Small intestine (tissue), 7 donors: Measurements from ENCODE around the gene TCOF1. TPM values are rescaled to one million over a fixed set of nuclear protein-coding genes. Genes with fewer than 3 reads are reported as not detected.

ENCODE experiments used
- DNase-seq, 2 donors: peaks; one replicate each; pipeline versions ENCODE4 v3.0.0 to v3.0.0-alpha.2; 2013
- FAIRE-seq: peaks from 2 replicates; lab custom pipeline; 2012; peaks lifted over from hg19 to GRCh38; lab: Jason Lieb, UNC
- H3K27ac ChIP-seq, 3 donors: one replicate each; pipeline ENCODE4 v1.5.1; 2013; ENCODE audit warnings: low read length in 2 of 3, mild to moderate bottlenecking in 2 of 3, control low read depth in 1 of 3, inconsistent platforms in 1 of 3, low read depth in 1 of 3, moderate library complexity in 1 of 3
- H3K27me3 ChIP-seq, 3 donors: one replicate each; pipeline ENCODE4 v1.6.1; 2013; ENCODE audit warnings: low read length in 3 of 3, inconsistent platforms in 1 of 3; ENCODE audit not compliant: control insufficient read depth in 3 of 3, insufficient read depth in 3 of 3
- H3K36me3 ChIP-seq, 3 donors: one replicate each; pipeline ENCODE4 v1.6.1; 2013; ENCODE audit warnings: low read length in 3 of 3, inconsistent platforms in 1 of 3, low read depth in 1 of 3, mild to moderate bottlenecking in 1 of 3, moderate library complexity in 1 of 3; ENCODE audit not compliant: control insufficient read depth in 3 of 3, insufficient read depth in 2 of 3
- H3K4me1 ChIP-seq, 3 donors: one replicate each; pipeline ENCODE4 v1.6.1; 2013; ENCODE audit warnings: low read length in 2 of 3, inconsistent platforms in 1 of 3, low read depth in 1 of 3, mild to moderate bottlenecking in 1 of 3, moderate library complexity in 1 of 3; ENCODE audit not compliant: control insufficient read depth in 3 of 3, insufficient read depth in 2 of 3
- H3K4me3 ChIP-seq, 3 donors: one replicate each; pipeline ENCODE4 v1.5.1; 2013; ENCODE audit warnings: low read length in 3 of 3, control low read depth in 1 of 3, inconsistent platforms in 1 of 3, low read depth in 1 of 3, mild to moderate bottlenecking in 1 of 3, moderate library complexity in 1 of 3
- H3K9me3 ChIP-seq, 2 donors: one replicate each; pipeline ENCODE4 v1.6.1; 2013; ENCODE audit warnings: low read depth in 1 of 2, low read length in 1 of 2; ENCODE audit not compliant: control insufficient read depth in 2 of 2, insufficient read depth in 1 of 2
- WGBS, 3 donors: extraction: QIAGEN DNeasy Blood & Tissue Kit; methylation state at CpG; one replicate each; pipeline ENCODE4 v1.1.7; 2013; 5-methylcytosine and 5-hydroxymethylcytosine counted together
- polyA plus RNA-seq, 4 donors: library from polyadenylated mRNA; stranded (reverse) in 3 of 4; unstranded in 1 of 4; fragments of 200-250 nt in 3 of 4; fragments of 120-200 nt in 1 of 4; gene quantifications; one replicate each; pipeline versions ENCODE4 v1.2.1 to v1.2.3, GENCODE V29; 2013
- donor health status: healthy with polysubstance abuse.
- donor health status: control.
- donor health status: control.
- donor health status: Bipolar disorder and iron deficiency.
- donor health status: healthy.

Gene TCOF1
- polyA plus RNA-seq, 4 donors = 18.3 to 29.7 (median 20.6) TPM

DNA sequence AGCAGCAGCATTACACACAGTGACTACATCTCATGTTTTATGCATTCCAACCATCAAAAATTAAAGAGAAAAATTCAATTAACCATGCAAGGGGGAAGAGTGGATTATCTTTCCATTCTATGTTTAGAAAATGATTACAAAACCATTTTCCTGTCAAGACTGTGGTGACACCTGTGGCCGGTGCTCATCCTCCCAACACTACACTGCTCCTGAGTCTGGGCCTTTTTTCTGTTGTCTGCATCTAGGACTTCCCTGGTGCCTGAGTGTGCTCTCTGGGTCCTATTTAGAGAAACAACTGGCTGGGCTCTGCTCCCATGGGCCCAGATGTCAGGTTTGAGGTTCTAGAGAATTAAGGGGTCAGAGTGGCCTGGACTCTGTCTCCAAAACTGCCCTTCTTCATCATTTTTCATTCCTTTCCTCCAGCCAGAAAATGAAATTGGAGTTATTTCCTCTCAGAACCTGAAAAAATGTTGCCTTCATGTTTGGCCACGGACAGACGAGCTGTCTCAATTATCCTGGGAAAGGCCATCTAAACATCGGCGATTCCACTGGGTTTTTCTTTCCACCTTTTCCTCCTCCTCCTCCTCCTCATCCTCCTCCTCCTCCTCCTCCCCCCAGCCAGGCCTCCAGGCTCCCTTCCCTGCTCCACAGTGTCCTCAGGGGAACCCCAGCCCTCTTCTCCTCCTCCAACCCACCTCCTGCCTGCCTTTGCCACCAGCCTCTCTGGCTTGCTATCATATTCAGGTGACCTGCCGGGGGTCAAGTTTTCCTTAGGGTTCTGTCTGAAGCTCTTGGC is 43.4 kb upstream of the TCOF1 start:
- WGBS, 3 donors = 62 to 74% (median 69%) methylated on average over 6 of the region's 6 CpGs
- H3K4me1 ChIP-seq = no peaks in the 10 kb centered on the region
- FAIRE-seq = no peak

DNA sequence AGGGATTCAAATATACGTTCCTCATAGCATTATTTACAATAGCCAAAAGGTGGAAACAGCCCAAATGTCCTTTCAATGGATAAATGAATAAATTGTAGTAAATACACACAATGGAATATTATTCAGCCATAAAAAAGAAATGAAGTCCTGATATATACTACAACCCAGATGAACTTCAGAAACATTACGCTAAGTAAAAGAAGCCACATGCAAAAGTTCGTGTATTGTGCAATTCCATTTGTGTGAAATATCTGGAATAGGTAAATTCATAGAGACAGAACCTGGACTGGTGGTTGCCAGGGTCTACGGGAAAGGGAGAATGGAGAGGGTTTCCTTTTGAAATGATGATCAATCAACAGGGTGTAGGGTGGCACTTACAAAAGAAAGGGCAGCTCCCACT is 42.3 kb upstream of the TCOF1 start:
- WGBS, 3 donors = 87 to 91% (median 91%) methylated on average over 4 of the region's 4 CpGs
- DNase-seq (no peak), FAIRE-seq (no peak)
- peaks cover 0 to 9% (median 0%) of the 10 kb centered on the region in 3 donors for H3K27me3 ChIP-seq
- no peaks in the 10 kb centered on the region for H3K36me3 ChIP-seq
- H3K4me3 ChIP-seq = no peak overlapping the region
- H3K27ac ChIP-seq = no peak overlapping the region
- H3K9me3 ChIP-seq = no peaks in the 10 kb centered on the region
- no peaks in the 10 kb centered on the region for H3K4me1 ChIP-seq

More for the DNA sequence above, 43.4 kb upstream of the TCOF1 start:
- no peaks in the 10 kb centered on the region for H3K9me3 ChIP-seq
- no peak for DNase-seq
- no peak overlapping the region for H3K27ac ChIP-seq
- peaks cover 0 to 14% (median 0%) of the 10 kb centered on the region in 3 donors for H3K27me3 ChIP-seq
- no peak overlapping the region for H3K4me3 ChIP-seq
- H3K36me3 ChIP-seq = no peaks in the 10 kb centered on the region

DNA sequence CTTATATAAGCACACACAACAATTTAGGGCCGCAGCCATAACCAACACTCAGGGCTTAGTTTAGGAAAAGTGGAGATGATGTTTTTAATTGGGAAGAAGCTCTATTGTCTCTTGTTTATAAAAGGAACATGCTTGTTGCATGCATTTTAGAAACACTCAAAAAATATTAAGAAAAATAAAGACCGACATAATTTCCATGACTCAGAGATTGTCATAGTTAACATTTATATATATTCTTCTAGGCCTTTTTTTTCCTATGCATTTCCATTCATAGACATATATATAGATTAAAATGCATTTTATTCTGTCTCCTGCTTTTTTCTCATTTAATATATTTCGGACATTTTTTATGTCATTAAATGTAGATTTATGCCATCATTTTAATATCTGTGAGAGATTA is 41.2 kb upstream of the TCOF1 start:
- no peak for DNase-seq
- H3K27ac ChIP-seq = no peak overlapping the region
- no peaks in the 10 kb centered on the region for H3K9me3 ChIP-seq
- H3K27me3 ChIP-seq = peaks cover 0 to 4% (median 0%) of the 10 kb centered on the region in 3 donors
- H3K4me1 ChIP-seq = no peaks in the 10 kb centered on the region
- no peak overlapping the region for H3K4me3 ChIP-seq
- no peak for FAIRE-seq
- 86 to 94% (median 86%) methylated on average over 3 of the region's 3 CpGs for WGBS, 3 donors
- no peaks in the 10 kb centered on the region for H3K36me3 ChIP-seq

DNA sequence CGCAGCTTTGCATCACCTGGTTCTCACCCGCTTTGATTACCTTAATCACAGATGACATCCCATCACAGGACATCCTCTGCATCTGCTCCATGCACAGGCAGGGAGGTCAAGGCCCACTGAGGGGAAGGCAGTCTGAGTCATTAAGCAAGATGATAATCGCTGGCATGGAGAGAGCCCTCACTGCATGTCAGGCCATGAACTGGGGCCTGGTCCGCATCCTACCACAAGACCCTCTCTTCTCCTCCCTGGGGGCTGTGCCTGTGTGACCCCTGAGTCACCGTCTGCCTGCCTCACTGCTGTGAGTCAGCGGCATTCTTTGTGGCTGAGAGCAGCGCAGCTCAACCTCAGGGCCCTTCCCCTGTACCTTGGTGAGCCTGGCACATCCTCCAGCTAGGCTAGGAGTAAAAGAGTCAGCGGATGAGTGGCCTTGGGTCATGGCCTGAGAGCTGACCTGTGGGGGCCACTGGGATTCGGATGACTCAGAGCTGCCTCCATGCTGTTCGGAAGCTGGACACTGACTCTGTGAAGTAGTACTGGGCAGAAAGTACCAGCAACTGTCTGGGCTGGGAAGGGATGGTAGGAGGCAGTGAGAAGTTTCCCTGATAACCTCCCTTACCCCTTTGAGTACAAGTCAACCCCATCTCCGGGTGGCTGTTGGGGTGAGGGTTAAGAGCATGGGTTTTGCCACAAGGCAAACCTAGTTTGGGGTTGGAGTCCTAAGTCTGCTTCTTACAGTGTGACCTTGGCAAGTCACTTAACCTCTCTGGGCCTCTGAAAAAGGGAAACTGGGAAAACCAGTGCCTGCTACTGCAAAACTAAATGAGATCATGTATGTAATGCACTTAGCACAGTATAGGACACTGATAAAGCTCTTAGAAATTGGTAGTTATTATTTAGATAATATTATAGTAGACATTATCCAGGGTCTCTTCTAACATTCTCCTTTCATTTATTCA is 40.2 kb upstream of the TCOF1 start:
- FAIRE-seq (no peak), DNase-seq (no peak)
- 83 to 89% (median 83%) methylated on average over 11 of the region's 11 CpGs for WGBS, 3 donors
- Histone ChIP-seq H3K4me1 (no peaks in the 10 kb centered on the region), H3K9me3 (no peaks in the 10 kb centered on the region), H3K27me3 (no peaks in the 10 kb centered on the region), H3K27ac (peak overlapping the region in 1 of 3 donors; percentile 45), H3K36me3 (no peaks in the 10 kb centered on the region), H3K4me3 (no peak overlapping the region)

DNA sequence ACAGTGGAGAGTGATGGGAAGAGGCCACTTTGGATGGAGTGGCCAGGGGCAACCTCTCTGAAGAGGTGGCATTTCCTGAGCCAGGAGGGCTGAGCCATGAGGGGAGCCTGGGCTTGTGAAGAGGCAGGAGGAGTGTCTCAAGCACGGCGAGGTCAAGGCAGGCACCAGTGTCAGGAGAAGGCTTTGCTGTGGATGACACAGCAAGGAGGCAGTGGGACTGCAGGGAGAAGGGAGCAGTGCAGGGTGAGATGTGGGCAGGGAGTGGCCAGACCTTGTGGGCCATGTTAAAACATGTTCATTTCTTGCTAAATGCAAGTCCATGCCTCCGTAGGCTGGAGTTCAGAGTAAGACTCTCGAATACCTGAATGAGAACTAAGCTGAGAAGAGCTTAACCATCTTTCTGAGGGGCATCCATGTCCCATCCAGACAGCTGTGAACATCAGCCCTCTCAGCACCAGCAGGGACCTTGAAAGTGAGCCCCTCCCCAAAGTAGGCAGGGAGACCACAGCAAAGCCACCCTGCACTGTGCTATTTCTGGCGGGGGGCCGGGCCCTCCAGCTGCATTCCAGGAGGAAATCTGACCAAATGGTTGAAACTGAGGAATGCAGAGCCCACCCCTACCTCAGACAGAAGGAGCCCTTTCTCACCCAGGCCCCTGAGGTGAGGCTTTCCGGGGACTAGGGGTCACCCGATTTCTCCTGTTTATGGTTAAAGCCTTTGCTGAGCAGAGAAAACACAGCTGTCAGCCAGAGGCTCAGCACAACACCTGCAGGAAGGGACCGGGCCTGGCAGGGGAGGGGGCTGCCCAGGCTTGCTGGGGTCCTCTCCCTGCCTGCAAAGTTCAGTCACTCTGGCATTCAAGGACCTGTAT is 38.6 kb upstream of the TCOF1 start:
- H3K27me3 ChIP-seq = no peaks in the 10 kb centered on the region
- H3K27ac ChIP-seq = no peak overlapping the region
- no peak for FAIRE-seq

DNA sequence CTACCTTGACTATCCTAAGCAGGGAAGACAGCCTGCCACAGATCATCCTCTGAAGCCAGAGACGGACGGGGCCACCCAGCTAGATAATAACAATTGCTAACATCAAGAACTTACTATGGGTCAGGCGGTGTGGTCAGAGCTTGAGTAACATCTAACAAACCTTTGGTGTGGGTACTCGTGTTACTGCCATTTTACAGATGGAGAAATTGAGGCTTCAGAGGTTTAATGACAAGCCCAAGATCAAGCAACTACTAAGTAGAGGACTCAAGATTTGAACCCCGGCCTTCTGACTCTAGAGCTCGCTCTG is 38.1 kb upstream of the TCOF1 start:
- DNase-seq = no peak
- 89 to 95% (median 92%) methylated on average over 6 of the region's 6 CpGs for WGBS, 3 donors
- H3K9me3 ChIP-seq = no peaks in the 10 kb centered on the region
- no peaks in the 10 kb centered on the region for H3K4me1 ChIP-seq
- H3K36me3 ChIP-seq = no peaks in the 10 kb centered on the region
- no peak overlapping the region for H3K4me3 ChIP-seq
- H3K27me3 ChIP-seq = no peaks in the 10 kb centered on the region
- FAIRE-seq = no peak
- no peak overlapping the region for H3K27ac ChIP-seq

More for the DNA sequence above, 38.6 kb upstream of the TCOF1 start:
- Histone ChIP-seq H3K4me1 (no peaks in the 10 kb centered on the region), H3K9me3 (no peaks in the 10 kb centered on the region), H3K4me3 (no peak overlapping the region), H3K36me3 (no peaks in the 10 kb centered on the region)
- 75 to 86% (median 82%) methylated on average over 9 of the region's 9 CpGs for WGBS, 3 donors
- no peak for DNase-seq

DNA sequence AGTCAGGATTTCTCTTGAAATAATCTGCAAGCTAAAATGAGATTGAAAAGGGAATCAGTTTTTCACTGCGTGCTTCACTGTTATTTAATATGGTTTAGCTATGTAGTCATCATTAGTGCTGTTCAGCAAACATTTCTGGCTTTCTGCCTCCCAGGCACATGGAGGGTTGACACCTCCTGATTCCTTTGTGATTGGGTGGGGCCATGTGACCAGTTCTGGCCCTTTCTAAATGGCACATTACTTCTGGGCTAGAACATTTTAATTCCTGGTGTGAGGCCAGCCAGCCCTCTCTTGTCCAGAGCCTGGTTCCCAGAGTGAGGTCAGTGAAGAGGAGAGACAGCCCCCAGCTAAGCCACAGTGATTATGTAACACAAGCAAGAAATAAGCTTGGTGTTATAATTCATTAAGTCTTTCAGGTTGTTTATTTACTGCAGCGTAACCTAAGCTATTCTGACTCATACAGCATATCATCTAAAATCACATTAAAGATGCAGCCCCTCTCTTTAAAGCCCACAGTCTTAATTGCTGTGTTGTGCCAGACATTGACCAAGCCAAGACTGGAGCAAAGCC is 37.4 kb upstream of the TCOF1 start:
- no peaks in the 10 kb centered on the region for H3K36me3 ChIP-seq
- H3K9me3 ChIP-seq = no peaks in the 10 kb centered on the region
- FAIRE-seq (no peak), DNase-seq (no peak)
- H3K4me3 ChIP-seq = no peak overlapping the region
- WGBS, 3 donors = 62 to 76% (median 66%) methylated on average over 2 of the region's 2 CpGs
- no peaks in the 10 kb centered on the region for H3K4me1 ChIP-seq
- no peaks in the 10 kb centered on the region for H3K27me3 ChIP-seq
- peak overlapping the region in 1 of 3 donors; percentile 43 for H3K27ac ChIP-seq
